Activated CD4-positive, alpha-beta memory T cell treated with anti-CD3 and anti-CD28 coated beads for 36 hours (primary cell): ENCODE data around the gene STXBP1. TPM values are rescaled to one million over a fixed set of nuclear protein-coding genes. Genes with fewer than 3 reads are reported as not detected.

Experiments
- CTCF ChIA-PET: fragments of 350-600 bp; sonication (Branson Sonifier 250); formaldehyde crosslinking; loops from one replicate; lab custom pipeline; 2021; ENCODE audit warnings: antibody characterized with exemption, inconsistent platforms; lab: Charles Lee
- POLR2A ChIA-PET: fragments of 350-600 bp; sonication (Branson Sonifier 250); formaldehyde crosslinking; loops from one replicate; lab custom pipeline; 2021; ENCODE audit warnings: antibody characterized with exemption; lab: Charles Lee
- DNase-seq: peaks from one replicate; pipeline ENCODE4 v3.0.0-alpha.2; 2020
- H3K27ac Mint-ChIP-seq: one replicate; pipeline ENCODE4 v1.8.0; 2021; ENCODE audit warnings: mixed read lengths
- H3K27me3 Mint-ChIP-seq: one replicate; pipeline ENCODE4 v1.8.0; 2021; ENCODE audit warnings: mixed read lengths
- H3K36me3 Mint-ChIP-seq: one replicate; pipeline ENCODE4 v1.8.0; 2021; ENCODE audit warnings: mixed read lengths
- H3K4me1 Mint-ChIP-seq: one replicate; pipeline ENCODE4 v1.8.0; 2021; ENCODE audit warnings: low read depth, mixed read lengths
- H3K4me3 Mint-ChIP-seq: one replicate; pipeline ENCODE4 v1.8.0; 2021; ENCODE audit warnings: mild to moderate bottlenecking, mixed read lengths
- H3K9me3 Mint-ChIP-seq: one replicate; pipeline ENCODE4 v1.8.0; 2021; ENCODE audit warnings: mixed read lengths
- intact Hi-C: fragments of 100-400 bp; cut with micrococcal nuclease; formaldehyde crosslinking; loops from one replicate; pipeline ENCODE4 v1.15.1; 2023
- total RNA-seq, 2 experiments: library from RNA; stranded (reverse); gene quantifications; one replicate each; pipeline ENCODE4 v1.2.3, GENCODE V29; 2021

Gene STXBP1
- 10 to 100 TPM; 27.3 to 27.8 TPM for total RNA-seq

DNA sequence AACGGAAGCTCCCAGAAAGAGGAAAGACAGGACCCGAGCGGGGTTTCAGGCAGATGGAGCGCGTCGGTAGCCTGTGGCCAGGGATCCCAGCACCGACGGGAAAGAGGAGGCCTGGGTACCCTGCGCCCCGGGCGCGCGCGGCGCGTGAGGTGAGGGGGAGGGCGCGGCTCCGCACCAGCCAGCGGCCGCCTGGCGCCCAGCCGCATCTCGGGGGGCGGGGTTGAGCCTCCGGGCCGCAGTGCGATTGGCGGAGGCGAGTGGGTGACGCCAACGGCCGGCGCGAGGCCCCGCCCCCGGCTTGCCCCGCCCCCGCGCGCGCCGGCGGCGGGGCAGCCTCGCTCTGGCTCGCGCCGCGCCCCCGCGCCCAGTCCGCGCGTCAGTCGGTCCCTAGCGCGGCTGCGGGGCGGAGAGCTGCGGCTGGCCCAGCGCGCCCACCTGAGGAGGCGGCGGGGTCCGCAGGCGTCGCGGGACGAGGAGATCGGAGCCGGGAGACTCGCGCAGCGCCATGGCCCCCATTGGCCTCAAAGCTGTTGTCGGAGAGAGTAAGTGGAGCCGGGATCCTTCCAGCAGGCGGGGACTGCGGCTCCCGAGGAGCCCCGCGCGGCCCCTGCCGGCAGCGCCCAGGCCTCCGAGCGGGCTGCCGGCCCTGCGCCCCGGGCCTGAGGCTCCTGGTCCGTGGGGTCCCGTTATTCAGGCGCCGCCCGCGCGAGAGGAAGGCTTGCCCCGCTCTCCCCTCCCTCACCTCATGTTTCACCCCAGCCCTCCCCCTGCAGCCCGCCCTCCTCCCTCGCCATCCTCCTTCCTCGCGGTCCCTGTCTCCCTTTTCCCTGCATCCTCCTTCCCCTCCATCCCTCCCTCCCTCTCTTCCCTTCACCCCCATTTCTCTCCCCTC lies at the start of gene STXBP1:
Gene STXBP1, plus strand, starts transcription at position 379 of the 892 bp plus-strand sequence. Its CDS starts 127 bp downstream, at position 506.
- DNase-seq, result peak; percentile 90
- peaks cover 21% of the 10 kb centered on the region for H3K27me3 Mint-ChIP-seq
- H3K9me3 Mint-ChIP-seq, result no peaks in the 10 kb centered on the region
- POLR2A ChIA-PET, result interaction anchor here (1.0 to 1.8 kb wide), 2 partner anchors 23 to 123 kb away, joined by 3 to 4 read pairs; partner anchors contain the start of gene TOR2A
- no peaks in the 10 kb centered on the region for H3K36me3 Mint-ChIP-seq
- intact Hi-C loops, result no loop called here
- peak within 1 kb of the TSS; percentile 76 for H3K4me3 Mint-ChIP-seq
- peak within 1 kb of the TSS; percentile 40 for H3K27ac Mint-ChIP-seq
- CTCF ChIA-PET, result interaction anchor here (1.2 to 2.6 kb wide), 3 partner anchors 87 to 122 kb away, joined by 3 to 9 read pairs (median 6); partner anchors contain the start of gene TOR2A
- H3K4me1 Mint-ChIP-seq, result peaks cover 26% of the 10 kb centered on the region

GRCh38 chr9:127562279-127562796 lies 49.7 kb upstream of the STXBP1 start:
- POLR2A ChIA-PET, result no interaction called here
- H3K27me3 Mint-ChIP-seq, result no peaks in the 10 kb centered on the region
- no peaks in the 10 kb centered on the region for H3K9me3 Mint-ChIP-seq

GRCh38 chr9:127562841-127563401 lies 49.2 kb upstream of the STXBP1 start:
- H3K27me3 Mint-ChIP-seq, result no peaks in the 10 kb centered on the region
- ChIA-PET POLR2A (no interaction called here), CTCF (no interaction called here)
- H3K27ac Mint-ChIP-seq, result no peak overlapping the region
- H3K4me1 Mint-ChIP-seq, result peaks cover 32% of the 10 kb centered on the region
- no peak overlapping the region for H3K4me3 Mint-ChIP-seq
- H3K36me3 Mint-ChIP-seq, result no peaks in the 10 kb centered on the region
- H3K9me3 Mint-ChIP-seq, result no peaks in the 10 kb centered on the region
- DNase-seq, result no peak
- intact Hi-C loops, result no loop called here

More at GRCh38 chr9:127562279-127562796, 49.7 kb upstream of the STXBP1 start:
- Mint-ChIP-seq H3K4me3 (no peak overlapping the region), H3K36me3 (no peaks in the 10 kb centered on the region), H3K4me1 (peaks cover 26% of the 10 kb centered on the region), H3K27ac (no peak overlapping the region)
- CTCF ChIA-PET, result interaction anchor here (0.6 kb wide), 1 partner anchor 21 kb away, joined by 3 read pairs; no protein-coding TSS in a partner anchor
- intact Hi-C loops, result no loop called here
- no peak for DNase-seq

DNA sequence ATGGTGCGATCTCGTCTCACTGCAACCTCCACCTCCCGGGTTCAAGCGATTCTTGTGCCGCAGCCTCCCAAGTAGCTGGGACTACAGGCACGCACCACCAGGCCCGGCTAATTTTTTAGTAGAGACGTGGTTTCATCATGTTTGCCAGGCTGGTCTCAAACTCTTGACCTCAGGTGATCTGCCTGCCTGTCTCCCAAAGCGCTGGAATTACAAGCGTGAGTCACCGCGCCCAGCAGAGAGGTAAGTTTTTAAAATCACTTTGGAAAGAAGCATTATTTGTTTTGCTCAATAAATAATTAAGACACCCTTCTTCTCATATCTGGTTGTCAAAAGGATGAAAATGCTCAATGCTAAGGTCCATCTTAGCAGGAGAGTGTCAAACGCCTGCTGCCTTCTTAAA lies 48.5 kb upstream of the STXBP1 start:
- intact Hi-C loops, result no loop called here
- Mint-ChIP-seq H3K9me3 (no peaks in the 10 kb centered on the region), H3K27me3 (no peaks in the 10 kb centered on the region), H3K36me3 (no peaks in the 10 kb centered on the region), H3K27ac (no peak overlapping the region), H3K4me3 (no peak overlapping the region), H3K4me1 (peaks cover 27% of the 10 kb centered on the region)
- ChIA-PET CTCF (no interaction called here), POLR2A (no interaction called here)
- DNase-seq, result no peak

DNA sequence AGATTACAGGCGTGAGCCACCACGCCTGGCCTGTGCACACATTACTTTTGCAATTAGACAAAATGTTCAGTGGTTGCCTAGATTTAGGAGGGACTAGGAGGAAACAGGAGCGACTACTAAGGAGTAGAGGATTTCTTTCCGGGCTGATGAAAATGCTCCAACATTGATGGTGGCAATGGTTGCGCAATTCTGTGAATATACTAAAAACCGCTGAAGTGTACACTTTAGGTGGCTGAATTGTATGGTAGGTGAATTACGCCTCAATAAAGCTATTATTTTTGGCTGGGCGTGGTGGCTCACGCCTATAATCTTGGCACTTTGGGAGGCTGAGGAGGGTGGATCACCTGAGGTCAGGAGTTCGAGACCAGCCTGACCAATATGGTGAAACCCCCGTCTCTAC lies 46.8 kb upstream of the STXBP1 start:
- Mint-ChIP-seq H3K36me3 (no peaks in the 10 kb centered on the region), H3K4me1 (peaks cover 29% of the 10 kb centered on the region), H3K9me3 (no peaks in the 10 kb centered on the region), H3K27me3 (no peaks in the 10 kb centered on the region), H3K4me3 (no peak overlapping the region), H3K27ac (no peak overlapping the region)
- POLR2A ChIA-PET, result no interaction called here
- CTCF ChIA-PET, result no interaction called here
- intact Hi-C loops, result no loop called here
- DNase-seq, result no peak

DNA sequence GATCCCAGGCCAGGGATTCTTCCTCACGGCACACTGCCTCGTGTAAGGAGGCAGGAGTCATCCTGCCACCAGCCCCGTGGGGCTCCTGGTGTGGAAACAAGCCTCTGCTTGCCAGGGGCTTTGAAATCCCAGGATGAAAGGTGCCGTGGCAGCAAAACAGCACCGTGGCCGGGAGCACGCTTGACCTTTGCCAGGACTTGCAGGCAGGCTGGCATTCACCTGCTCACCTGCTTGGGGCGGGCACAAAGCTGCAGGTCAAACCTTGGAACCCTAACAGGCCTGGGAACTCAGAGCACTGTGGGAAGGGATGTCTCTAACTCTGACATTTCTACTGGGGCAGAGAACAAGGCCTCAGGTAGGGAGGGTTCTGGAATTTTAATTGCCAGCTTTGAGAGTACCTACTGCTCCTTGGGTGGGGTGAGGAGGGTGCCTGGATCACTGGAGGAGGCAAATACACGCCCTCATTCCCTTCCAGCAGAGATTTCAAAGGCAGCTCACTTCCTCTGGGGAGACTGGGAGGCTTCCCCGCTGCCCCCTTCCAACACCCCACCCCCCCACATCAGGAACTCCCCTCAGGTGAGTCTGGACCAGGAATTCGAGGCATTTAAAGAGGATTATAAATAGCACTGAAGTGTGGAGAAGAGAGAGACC lies 45.6 kb upstream of the STXBP1 start:
- Mint-ChIP-seq H3K9me3 (no peaks in the 10 kb centered on the region), H3K27ac (no peak overlapping the region), H3K27me3 (no peaks in the 10 kb centered on the region), H3K4me1 (peaks cover 31% of the 10 kb centered on the region), H3K36me3 (no peaks in the 10 kb centered on the region), H3K4me3 (no peak overlapping the region)
- no peak for DNase-seq
- intact Hi-C loops, result no loop called here
- POLR2A ChIA-PET, result interaction anchor here (0.6 kb wide), 1 partner anchor 17 kb away, joined by 3 read pairs; no protein-coding TSS in a partner anchor
- CTCF ChIA-PET, result interaction anchor here (1.3 kb wide), 1 partner anchor 20 kb away, joined by 6 read pairs; no protein-coding TSS in a partner anchor

DNA sequence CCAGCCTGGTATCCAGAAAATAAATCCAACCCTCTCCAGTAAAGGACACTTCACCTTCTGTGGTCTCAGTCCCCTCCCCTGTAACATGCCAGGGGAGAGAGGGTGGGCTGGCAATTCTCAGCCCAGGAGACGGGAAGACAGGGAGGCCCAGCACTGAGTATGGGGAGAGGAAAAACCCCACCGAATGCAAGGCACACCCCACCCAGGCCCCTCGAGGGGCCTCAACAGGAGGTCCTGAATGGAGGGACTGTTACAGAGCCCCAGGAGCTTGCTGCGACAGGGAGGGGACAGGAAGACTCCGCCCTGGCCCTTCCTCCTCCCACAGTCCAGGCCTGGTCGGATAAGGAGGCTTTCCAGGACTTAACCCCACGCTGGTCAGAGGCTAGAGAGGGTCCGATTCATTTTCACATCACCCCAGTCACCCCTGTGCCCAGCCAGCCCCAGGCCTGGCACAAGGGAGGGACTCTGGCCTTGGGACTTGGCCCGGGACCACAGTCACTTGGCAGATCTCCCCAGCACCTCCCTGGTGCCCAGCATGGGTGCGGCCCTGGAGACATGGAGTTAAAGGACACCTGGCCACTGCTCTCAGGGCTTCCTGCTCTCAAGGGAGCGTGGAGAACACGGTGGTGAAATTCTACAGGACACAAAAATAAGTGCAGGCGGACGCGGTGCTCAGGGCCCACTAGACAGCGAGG lies 44.9 kb upstream of the STXBP1 start:
- CTCF ChIA-PET, result interaction anchor here (1.3 kb wide), 1 partner anchor 19 kb away, joined by 6 read pairs; no protein-coding TSS in a partner anchor
- intact Hi-C loops, result no loop called here
- Mint-ChIP-seq H3K27ac (peak overlapping the region; percentile 25), H3K4me3 (peak overlapping the region; percentile 62), H3K27me3 (no peaks in the 10 kb centered on the region), H3K9me3 (no peaks in the 10 kb centered on the region), H3K4me1 (peaks cover 26% of the 10 kb centered on the region), H3K36me3 (no peaks in the 10 kb centered on the region)
- POLR2A ChIA-PET, result interaction anchor here (1.6 kb wide), 1 partner anchor 9 kb away, joined by 4 read pairs; no protein-coding TSS in a partner anchor
- no peak for DNase-seq

DNA sequence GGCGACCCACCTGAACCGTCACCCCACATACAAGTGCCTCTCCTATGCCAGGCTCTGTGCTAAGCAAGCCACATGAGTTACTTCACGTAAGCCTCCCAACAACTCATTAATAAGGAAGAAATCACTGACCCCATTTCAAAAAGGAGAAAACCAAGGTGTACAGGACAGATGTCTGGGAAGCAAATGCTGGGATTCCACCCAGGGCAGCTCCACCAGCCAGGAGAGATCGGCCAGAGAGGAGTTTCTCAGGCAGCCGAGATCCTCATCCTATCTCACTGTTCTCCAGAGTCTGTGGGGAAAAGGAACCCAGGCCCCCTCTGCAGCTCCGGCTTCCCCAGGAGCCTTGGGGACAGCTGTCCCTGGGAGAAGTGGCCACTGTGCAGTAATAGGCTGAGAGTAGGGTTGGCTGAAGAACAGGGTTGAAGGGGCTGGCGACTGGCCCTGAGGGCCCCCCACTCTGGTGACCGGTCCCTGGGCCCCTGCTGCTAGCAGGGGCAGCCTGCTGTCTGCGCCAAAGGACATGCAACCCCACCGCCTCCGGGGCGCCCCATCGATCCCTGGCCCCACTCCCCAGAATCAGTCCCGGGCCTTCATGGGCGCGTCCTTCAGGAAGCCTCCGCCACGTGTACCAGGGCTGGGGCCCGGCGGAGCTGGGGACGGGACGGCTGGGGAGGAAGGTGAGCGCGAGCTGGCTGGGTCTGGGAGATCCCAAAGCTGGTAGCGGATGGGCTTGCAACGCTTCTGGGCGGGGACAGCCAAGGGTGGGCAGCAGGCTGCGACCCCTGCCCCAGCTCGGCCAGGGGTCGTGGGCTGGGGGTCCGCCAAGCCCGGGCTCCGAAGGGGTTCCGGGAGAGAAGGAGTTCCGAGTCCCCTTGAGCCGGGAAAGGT lies 44.1 kb upstream of the STXBP1 start:
- intact Hi-C loops, result no loop called here
- H3K27me3 Mint-ChIP-seq, result no peaks in the 10 kb centered on the region
- ChIA-PET CTCF (interaction anchor here (0.6 to 1.0 kb wide), 2 partner anchors 12 to 167 kb away, joined by 3 read pairs; partner anchors contain the start of gene TOR2A), POLR2A (interaction anchor here (0.7 to 1.6 kb wide), 2 partner anchors 10 to 12 kb away, joined by 3 to 4 read pairs; no protein-coding TSS in a partner anchor)
- H3K36me3 Mint-ChIP-seq, result no peaks in the 10 kb centered on the region
- peak overlapping the region; percentile 25 for H3K27ac Mint-ChIP-seq
- DNase-seq, result peak; percentile 28
- H3K9me3 Mint-ChIP-seq, result no peaks in the 10 kb centered on the region
- H3K4me3 Mint-ChIP-seq, result peak overlapping the region; percentile 62
- peaks cover 28% of the 10 kb centered on the region for H3K4me1 Mint-ChIP-seq

DNA sequence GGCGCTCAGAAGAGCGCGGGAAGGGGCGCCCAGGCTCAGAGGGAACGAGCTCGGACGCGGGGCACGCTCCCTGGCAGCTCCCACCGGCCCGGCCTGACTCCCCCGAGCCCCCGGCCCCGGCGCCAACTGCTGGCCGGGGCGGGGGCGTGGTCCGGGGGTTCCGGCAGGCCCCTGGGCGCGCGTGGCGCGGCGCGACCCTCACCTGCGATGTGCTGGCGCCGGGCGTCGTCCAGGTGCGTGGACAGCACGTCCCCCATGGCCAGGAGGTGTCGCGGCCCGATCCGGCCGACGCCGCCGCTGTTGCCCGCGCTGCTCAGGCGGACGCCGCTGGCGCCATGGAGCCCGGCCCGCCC lies 43.5 kb upstream of the STXBP1 start:
- Mint-ChIP-seq H3K9me3 (no peaks in the 10 kb centered on the region), H3K27me3 (no peaks in the 10 kb centered on the region), H3K27ac (no peak overlapping the region), H3K4me3 (peak overlapping the region; percentile 62), H3K36me3 (no peaks in the 10 kb centered on the region), H3K4me1 (peaks cover 30% of the 10 kb centered on the region)
- intact Hi-C loops, result no loop called here
- POLR2A ChIA-PET, result interaction anchor here (0.7 to 1.6 kb wide), 3 partner anchors 11 to 40 kb away, joined by 3 to 4 read pairs (median 4); no protein-coding TSS in a partner anchor
- DNase-seq, result no peak
- CTCF ChIA-PET, result interaction anchor here (0.6 to 1.0 kb wide), 2 partner anchors 12 to 166 kb away, joined by 3 read pairs; partner anchors contain the start of gene TOR2A
